GM18867 (cell line): ENCODE measurements around the gene LRFN2.

Experiments used
- ATAC-seq: cut with Tn5 transposase; IDR thresholded peaks from one replicate; pipeline ENCODE4 v1.9.1; 2021; ENCODE audit warnings: mild to moderate bottlenecking, moderate library complexity; ENCODE audit not compliant: unreplicated experiment

The LRFN2 gene

DNA sequence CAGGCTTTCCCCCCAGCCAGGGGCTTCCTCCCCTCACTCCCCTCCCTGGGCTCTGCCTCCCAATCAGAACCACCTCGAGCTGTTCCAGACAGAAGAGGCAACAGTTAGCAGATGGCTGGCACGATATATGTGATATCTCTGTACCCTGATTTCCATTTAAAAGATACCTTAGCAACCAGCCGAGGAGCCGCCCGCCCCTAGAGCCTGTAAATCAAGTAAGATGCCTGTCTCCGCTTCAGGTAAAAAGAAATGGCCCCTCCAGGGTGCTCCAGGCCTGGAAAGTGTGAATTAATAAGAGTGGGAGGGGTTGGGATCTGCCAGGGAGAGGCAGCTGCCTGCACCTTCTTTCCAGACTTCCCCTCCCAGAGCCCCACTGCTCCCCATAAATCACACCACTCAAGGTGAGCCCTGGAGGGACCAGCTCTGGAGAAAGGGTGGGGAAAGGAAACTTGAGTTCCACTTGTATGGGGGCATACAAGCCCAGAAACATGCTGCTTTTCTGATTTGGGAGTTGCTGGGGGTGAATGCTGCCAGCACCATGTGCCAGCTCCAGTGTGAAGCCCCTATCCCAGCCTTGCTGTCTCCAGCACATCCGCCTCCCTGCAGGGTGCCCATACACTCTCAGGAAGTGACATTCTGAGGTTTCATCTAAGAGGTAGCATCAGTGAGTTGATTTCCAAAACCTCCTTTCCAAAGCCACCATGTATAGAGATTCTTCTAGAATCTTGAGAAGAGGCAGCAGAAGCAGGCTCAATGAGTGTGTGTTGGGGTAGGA is 148.0 kb downstream of the LRFN2 start:
- ATAC-seq: no peak

DNA sequence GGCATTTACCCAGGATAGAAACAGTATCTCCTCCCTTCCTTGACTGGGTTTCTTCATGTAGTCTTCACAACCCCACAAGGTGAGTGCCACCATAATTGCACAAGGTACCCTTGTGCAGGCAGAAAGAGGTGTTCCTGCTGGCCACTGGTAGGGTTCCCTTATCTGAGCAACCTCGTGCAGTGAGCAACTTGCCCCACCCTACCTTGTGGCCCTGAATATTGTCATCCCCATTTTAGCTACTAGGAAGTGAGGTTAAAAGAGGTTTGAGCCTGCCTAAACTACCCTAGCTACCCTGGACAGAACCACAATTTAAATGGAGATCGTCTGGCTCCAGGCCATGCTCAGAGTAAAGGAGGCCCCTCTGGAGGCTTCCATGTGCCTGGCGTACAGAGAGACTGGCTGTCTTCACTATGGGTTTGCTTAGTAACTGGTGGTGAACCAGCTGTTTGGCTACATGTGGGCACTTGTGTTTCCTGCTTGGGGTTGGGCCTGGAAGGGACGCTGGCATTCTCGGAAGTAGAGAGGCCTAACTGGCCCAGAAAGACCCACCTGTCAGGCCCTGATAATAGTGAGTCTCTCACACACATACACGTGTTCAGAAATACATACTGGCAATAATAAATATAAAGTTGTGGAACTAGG is 148.8 kb downstream of the LRFN2 start:
- no peak for ATAC-seq

DNA sequence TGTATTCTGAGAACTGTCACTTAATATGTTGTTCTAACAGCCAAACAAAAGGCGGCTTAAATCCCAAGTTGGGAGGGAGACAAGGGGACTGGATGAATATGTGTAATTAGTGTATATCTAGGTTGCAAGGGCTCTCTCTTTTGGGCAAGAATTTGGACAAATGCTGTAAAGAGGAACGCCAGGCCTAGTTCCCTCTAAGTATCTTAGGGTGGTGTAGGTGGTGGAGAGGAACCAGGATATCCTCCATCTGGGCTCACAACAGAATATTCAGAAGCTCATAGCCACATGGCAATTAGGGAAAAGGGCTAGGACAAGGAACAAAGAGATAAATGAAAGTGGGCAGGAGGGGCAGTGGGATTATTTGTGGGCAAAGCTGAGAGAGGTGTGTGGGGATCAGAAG is 149.5 kb downstream of the LRFN2 start:
- ATAC-seq: no peak

DNA sequence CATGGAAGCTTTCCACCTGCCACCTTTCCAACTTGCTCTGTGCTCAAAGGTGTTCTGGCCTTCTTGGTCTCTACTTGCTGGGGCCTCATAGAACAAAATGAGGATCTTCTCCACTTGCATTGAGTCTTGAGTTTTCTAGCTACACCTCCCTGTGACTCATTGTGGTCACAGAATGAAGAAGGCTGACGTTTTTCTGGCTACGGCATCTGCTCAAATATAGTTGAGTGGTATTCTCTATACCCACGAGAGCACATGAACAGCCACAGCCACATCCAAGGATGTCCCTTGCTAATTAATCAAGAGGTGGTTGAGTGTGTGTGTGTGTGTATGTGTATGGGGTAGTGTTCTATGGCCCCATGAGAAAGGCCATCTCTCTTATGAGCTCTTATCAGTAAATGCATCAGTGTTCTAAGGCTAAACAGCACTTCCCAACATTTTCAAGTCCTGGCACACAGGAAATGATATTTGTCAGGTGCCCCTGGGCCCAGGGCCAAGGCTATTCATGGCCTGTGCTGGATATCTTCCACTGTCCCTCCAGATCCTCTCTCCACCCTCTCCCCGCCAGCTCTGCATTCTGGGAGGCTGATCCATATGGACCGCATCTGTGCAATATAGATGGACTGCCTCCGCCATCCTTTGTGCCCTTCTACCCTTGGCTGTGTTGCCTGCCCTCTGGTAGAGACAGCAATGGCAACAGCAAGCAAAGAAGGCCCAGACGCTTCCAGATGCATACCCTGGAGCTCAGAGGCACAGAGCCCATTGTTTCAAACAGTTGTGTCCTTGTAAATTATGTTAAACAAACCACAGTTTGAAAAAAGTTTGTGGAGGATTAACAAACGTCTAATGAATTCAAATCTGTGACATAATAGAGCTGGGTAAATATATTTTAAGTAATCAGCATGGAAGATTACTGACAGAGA is 150.2 kb downstream of the LRFN2 start:
- no peak for ATAC-seq

DNA sequence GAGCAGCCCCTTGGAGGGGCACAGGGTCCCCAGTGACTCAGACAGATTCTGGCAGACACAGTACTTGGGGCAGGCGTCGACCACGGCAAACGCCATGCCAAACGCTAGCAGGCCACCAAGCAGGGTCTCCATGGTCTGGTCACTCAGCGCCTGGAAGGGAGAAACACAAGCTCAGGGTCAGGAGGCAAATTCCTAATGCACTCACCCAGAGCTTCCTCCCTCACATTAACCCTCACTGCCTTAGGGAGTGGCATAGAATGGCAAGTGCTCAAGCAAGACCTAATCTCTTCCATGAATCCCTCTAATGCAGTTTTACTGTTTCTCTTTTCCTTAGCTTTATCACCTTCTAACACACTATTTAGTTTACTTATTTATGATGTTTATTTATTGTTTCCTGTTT is 154.2 kb downstream of the LRFN2 start:
- no peak for ATAC-seq

DNA sequence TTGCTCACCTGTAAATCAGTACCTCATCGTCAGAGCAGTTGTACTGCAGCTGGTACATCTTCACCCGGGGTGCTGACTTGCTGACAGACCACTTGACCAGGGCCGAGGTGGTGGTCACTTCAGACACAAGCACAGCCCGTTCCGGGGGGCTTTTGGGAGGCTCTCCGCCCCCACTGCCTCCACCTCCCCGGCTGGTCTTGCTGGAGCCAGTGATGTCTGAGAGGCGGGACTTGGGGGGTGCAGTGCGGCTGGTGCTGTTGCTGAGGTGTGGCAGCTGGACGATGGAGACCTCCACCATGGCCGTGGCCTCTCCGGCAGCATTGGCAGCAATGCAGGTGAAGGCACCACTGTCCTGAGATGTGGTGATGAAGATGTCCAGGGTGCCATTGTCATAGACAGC is 155.5 kb downstream of the LRFN2 start:
- no peak for ATAC-seq

DNA sequence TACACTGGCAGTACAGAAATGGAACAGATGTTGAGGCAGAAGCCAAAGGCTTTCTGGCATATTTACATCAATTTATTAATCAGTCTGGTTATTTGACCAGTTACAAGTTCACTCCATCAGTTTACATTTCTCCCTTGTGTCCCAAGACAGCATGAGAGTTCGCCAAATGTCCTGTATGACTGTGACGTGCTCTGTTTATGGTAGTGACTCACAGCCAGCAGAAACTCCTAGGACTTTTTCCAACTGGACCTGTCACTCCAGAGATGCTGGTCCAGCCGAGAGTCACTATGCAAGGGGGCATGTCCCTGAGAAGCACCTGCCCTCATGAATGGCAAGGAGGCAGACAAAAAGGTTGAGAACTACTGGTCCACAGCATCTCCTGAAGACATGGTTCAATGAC is 160.0 kb downstream of the LRFN2 start:
- ATAC-seq: no peak

DNA sequence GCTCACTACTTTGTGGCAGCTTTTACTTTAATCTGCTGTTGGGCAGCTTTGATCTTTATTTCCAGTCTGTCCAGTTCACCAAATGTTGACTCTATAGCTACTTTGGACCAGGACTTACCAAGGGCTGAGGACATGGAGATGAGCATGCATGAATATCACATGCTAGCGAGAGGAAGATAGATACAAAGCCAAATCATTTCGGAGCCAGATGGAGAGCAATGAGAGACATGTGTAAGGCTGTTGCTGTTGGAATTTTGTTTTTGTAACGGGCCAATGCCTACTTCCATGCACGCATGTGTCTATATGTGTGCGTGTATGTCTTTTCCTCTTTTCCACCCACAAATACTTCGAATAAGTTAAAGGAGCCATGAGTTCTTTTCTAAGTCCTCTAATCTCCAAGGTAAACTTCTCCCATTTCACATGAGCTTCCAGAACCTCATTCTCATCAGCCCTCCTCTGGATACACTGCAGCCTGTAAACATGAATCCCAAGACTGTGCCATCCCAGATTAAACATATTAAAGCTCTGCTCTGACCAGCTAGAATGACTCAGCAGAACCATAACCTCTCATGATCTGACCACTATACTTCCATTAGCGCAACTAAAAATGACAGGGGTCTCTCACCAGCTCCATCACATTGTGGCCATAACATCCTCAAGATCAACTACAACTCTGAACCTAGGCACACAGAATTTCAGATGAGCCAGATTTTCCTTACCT is 160.7 kb downstream of the LRFN2 start:
- no peak for ATAC-seq

DNA sequence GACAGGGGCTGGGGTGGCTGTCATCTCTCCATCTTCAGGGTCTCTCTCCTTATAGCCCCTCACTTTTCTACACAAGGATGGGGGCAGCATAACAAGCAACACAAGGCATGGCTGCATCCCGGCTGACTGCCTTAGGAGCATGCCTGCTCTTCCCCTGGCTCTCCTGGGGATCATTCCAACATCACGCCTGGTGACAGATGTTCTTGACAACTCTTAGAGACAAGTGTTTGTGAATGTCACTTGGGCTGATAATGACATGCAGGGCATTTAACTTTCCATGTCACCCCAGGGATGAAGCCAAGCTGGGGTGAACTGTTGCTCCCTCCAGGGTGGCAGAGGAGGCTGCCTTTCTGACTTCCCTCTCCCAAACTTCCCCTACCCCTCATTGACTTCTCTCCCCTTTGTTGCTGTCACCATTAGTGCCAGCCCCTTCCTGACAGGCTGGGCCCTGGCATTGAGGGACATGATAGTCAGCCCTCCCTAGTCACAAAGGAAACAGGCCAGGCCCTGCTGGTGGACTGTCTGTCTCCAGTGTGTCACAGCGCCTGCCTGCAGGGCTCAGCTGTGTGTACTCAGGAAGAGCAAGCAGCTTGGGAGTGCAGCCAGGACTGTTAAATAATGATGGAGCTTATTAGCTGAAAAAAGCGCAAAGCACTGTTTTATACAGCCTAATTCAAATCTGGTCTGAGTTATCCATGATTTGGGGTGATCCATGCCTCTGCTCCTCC is 161.8 kb downstream of the LRFN2 start:
- ATAC-seq: no peak

DNA sequence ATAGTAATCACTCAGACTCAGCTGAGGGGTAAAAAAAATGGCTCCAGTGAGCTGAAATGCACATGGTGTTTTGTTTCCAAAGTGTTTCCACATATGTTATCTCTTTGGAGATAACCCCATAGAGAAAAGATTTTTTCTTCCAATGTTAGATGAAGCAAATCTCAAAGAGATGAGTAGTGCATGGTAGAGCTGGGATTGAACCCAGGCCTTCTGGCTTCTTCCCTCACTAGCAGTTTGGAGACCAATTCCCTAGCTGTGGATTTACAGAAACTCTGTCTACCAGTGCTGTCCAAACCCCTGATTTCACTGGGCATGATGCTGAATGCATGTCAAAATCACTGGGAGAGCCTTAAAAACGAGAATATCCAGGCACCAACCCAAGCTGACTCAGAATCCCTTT is 165.1 kb downstream of the LRFN2 start:
- ATAC-seq: no peak

DNA sequence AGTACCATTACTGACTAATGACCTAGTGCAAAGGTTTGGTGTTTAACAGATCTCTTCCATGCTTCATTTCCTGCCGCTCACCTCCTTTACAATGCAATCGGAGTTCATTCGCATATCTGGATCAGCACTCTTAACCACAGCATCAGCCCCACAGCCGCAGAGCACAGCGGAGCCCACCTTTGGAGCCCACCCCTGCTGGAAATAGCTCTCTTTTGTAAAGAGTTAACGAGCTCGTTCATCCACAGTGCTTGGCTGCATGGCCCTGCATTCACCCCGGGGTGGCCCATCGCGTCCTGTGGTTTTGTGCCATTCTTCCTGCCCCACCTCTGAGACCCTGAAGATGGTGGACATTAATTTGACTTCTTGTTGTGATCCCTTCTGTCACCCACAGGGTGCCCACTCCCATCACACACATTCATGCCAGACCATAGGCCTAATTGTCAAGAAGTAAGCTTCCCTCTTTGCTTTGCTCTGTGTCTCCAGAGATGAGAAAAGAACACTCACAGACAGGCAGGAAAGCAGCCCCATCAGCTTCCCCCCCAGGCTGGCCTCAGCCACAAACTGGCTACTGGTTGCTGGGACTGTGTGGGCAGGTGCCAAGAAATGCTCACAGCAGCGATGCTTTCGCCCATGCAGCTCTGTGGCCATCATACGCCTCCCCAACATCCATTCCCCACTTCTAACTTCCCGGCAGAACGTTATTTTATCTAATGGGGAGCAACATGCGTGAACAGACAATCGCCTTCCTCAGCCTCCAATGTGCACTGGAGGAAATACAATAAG is 167.0 kb downstream of the LRFN2 start:
- no peak for ATAC-seq

DNA sequence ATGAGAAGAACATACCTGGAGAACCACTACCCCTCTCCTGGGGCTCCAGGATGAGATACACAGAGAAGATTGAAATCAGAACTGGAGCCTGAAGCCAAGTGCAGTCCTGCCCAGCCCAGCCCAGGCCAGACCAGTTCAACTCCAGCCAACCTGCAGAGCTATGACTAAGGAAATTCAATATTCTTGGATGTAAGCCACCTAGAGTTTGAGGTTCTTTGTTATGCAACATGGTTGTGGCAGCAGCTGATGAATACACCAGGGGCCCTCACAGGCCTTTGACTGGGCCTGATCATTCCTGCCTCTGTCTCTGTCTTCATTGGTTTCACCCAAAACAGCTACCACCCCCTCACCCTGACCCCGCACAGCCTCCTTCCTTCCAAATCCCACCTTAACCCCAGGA is 167.8 kb downstream of the LRFN2 start:
- no peak for ATAC-seq

DNA sequence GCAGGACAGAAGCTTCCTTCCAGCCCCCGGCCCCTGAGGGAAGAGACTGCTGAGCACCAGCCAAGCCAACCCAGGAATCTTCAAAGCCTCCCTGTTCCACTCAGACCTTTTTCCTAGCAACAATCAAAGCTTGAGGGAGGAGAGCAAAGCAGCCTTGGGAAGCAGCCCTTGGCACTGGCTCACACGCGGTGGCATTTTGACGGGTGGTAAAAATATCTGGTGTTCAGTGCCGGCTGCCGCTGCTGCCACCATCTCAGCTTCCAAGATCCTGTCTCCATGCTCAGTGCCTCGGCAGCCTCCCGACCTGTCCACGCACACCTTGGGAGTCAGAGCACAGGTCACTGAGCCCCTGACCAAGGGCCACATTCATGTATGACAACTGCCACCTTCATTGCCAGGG is 170.1 kb downstream of the LRFN2 start:
- ATAC-seq: no peak

DNA sequence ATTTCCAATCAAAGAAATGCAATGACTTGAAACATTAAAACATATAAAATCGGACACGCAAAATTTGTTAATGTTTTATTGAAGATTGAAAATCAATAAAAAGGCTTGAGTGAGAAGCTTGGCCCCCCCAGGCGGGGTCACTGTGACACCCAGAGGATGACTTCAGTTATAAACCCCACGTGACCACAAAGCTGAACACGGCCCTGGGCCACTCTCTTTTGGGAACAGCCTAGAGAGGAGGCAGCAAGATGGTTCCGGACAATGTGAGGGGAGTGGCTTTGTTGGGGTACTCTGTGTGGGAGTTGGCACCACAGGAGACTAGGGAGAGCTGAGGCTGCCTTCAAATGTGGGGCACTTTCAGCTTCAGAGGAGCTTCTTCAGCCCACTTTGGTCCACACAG is 172.5 kb downstream of the LRFN2 start:
- ATAC-seq: no peak

DNA sequence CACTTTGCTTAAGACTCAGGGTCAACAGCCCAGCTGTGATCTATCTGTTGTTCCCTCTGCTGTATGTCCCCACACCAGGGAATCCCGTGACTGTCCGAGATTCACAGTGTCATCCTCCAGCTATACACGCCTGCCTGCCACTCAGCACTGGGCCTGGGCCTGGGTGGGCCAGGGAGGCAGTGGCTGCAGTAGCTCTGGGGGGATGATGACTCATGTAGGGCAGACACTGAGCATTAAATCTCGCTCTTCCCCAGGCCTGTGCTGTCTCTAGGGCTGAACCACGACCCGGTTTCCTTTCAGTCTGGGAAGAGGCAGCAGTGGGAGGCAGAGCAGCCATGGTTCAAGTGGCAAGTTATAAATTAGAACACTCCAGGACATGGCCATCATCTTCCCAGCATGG is 173.9 kb downstream of the LRFN2 start:
- ATAC-seq: no peak

DNA sequence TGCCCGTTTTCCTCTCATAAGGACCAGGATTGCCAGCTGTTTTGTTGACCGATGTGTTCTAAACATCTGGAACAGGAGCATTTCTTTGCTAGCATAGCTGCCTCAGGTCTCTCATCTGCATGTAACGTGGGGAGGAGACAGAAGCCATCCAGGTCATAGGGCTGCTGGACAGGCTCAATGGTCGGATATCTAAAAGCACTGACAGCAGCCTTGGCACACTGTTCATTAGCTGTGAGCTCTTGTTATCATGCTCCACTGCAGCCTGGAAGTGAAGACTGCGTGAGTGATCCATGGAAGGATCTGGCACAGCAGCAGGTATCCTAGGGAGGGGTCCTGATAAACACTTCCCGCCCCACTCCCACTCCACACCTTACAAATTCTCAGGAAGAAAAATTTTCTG is 175.3 kb downstream of the LRFN2 start:
- ATAC-seq: no peak

DNA sequence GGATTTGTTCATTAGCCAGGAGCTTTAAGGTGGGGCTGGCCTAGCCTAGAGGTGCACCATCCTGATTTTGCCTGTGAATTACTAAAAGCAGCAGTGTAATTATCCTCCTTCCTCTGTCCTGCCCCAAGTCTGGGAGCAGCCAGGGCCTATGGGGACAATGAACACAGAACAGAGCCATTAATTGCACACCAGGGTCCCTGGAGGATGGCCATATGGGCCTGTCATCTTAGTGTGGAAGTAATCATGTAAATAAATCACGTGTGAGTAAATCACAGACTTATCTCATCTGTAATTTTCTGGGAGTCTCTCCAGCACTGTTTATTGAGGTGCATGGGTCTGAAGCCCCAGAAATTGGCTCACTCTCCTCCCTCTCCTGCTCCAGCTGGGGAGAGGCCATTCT is 176.3 kb downstream of the LRFN2 start:
- ATAC-seq: no peak

DNA sequence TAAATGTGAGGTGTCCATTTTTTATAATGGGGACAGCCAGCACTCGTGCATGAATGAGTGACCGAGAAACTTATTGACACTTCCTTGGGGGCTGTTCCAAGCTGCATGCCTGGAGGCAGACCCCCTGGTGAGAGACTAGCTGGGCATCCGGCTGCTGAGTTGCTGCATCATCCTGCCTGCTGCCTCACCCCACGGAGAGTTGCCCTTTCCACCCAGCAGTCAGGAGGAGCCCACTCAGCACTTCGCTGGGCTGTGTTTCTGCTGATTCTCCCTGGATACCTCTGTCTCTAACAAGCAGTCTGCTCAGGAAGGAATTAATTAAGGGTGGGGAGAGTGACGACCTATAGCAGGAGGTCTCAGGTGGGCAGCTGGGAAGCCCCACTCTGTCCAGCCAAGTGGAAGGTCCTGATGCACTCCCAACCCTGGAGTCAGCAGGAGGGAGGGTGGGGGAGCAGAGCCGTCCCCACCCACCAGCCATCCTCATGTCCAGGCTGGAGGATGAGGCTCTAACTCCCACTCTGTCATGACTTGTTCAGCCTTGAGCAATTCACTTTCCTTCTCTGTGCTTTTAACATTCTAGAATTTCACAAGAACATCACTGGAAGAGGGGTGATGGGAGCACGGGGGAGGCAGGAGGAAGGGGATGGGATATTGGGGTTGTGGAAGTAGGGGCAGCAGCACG is 177.3 kb downstream of the LRFN2 start:
- no peak for ATAC-seq
